Type B pancreatic cell (in vitro differentiated cells): ENCODE results near the gene MSI2. TPM values are rescaled to one million over a fixed set of nuclear protein-coding genes. Genes with fewer than 3 reads are reported as not detected.

Experiments used
- DNase-seq: peaks from one replicate; pipeline ENCODE4 v3.0.0; 2021; ENCODE audit warnings: mixed read lengths; ENCODE audit not compliant: unreplicated experiment; ENCODE audit errors: extremely low spot score
- H3K27ac Mint-ChIP-seq: 2 replicates; pipeline ENCODE4 v1.8.0; 2021; ENCODE audit warnings: mild to moderate bottlenecking, mixed read lengths
- H3K27me3 Mint-ChIP-seq: 2 replicates; pipeline ENCODE4 v1.8.0; 2021; ENCODE audit warnings: mixed read lengths
- H3K36me3 Mint-ChIP-seq: 2 replicates; pipeline ENCODE4 v1.8.0; 2021; ENCODE audit warnings: mixed read lengths
- H3K4me1 Mint-ChIP-seq: one replicate; pipeline ENCODE4 v1.8.0; 2021; ENCODE audit warnings: mixed read lengths; ENCODE audit not compliant: unreplicated experiment
- H3K4me3 Mint-ChIP-seq: 2 replicates; pipeline ENCODE4 v1.8.0; 2021; ENCODE audit warnings: mild to moderate bottlenecking, mixed read lengths
- H3K9me3 Mint-ChIP-seq: 2 replicates; pipeline ENCODE4 v1.8.0; 2021; ENCODE audit warnings: mixed read lengths
- CTCF ChIP-seq: fragments of 200-600 bp; sonication (generic); conservative IDR thresholded peaks from 2 replicates; pipeline ENCODE4 v1.5.0; 2021; ENCODE audit warnings: antibody characterized with exemption, mild to moderate bottlenecking
- total RNA-seq: library from RNA; stranded (reverse); gene quantifications from 2 replicates; pipeline ENCODE4 v1.2.1, GENCODE V29; 2021; ENCODE audit warnings: low replicate concordance

Gene MSI2
- total RNA-seq, 1 donor from 2014 or later = 158 TPM

GRCh38 chr17:57708410-57708809 lies 452.1 kb downstream of the MSI2 start:
- Mint-ChIP-seq H3K9me3 (no peaks in the 10 kb centered on the region), H3K36me3 (no peaks in the 10 kb centered on the region), H3K4me3 (no peak overlapping the region), H3K27ac (no peak overlapping the region), H3K27me3 (peaks cover 17% of the 10 kb centered on the region), H3K4me1 (peaks cover 26% of the 10 kb centered on the region)
- no peak for DNase-seq
- TF ChIP-seq CTCF = no peak

- Mint-ChIP-seq H3K4me1 (peaks cover 5% of the 10 kb centered on the region), H3K36me3 (no peaks in the 10 kb centered on the region), H3K27ac (no peak overlapping the region), H3K4me3 (no peak overlapping the region), H3K27me3 (peaks cover 42% of the 10 kb centered on the region), H3K9me3 (no peaks in the 10 kb centered on the region)
- no peak for DNase-seq
- no peak for TF ChIP-seq CTCF
These were observed 456.8 kb downstream of the MSI2 start for GRCh38 chr17:57713140-57713539.

- Mint-ChIP-seq H3K4me3 (no peak overlapping the region), H3K9me3 (no peaks in the 10 kb centered on the region), H3K27ac (no peak overlapping the region), H3K27me3 (peaks cover 54% of the 10 kb centered on the region), H3K4me1 (no peaks in the 10 kb centered on the region), H3K36me3 (no peaks in the 10 kb centered on the region)
- TF ChIP-seq CTCF = no peak
- no peak for DNase-seq
These were observed 458.4 kb downstream of the MSI2 start for GRCh38 chr17:57714665-57715180.

- Mint-ChIP-seq H3K4me1 (no peaks in the 10 kb centered on the region), H3K4me3 (no peak overlapping the region), H3K36me3 (no peaks in the 10 kb centered on the region), H3K27me3 (peaks cover 57% of the 10 kb centered on the region), H3K9me3 (no peaks in the 10 kb centered on the region), H3K27ac (no peak overlapping the region)
- no peak for TF ChIP-seq CTCF
- no peak for DNase-seq
These were observed 459.7 kb downstream of the MSI2 start for GRCh38 chr17:57715981-57716380.

- H3K36me3 Mint-ChIP-seq = no peaks in the 10 kb centered on the region
- no peak overlapping the region for H3K4me3 Mint-ChIP-seq
- H3K27ac Mint-ChIP-seq = no peak overlapping the region
- no peak for TF ChIP-seq CTCF
- H3K9me3 Mint-ChIP-seq = no peaks in the 10 kb centered on the region
- peaks cover 53% of the 10 kb centered on the region for H3K27me3 Mint-ChIP-seq
- DNase-seq = no peak
- peaks cover 18% of the 10 kb centered on the region for H3K4me1 Mint-ChIP-seq
These were observed 462.6 kb downstream of the MSI2 start for GRCh38 chr17:57718878-57719277.
